T-helper 17 cell (primary cell): ENCODE results near the gene MAFG. TPM values are rescaled to one million over a fixed set of nuclear protein-coding genes. Genes with fewer than 3 reads are reported as not detected.
"Not testable (repeated sequence)": the region's sequence is repeated elsewhere in the genome, so short reads cannot be mapped to it uniquely, and the experiment has no call there.

Experiments
- ATAC-seq: fragments of 150-1000 bp; cut with Tn5 transposase; 2 replicates; pipeline ENCODE4 v1.10.0; 2021; ENCODE audit warnings: mild to moderate bottlenecking, moderate library complexity
- DNase-seq, 3 donors: peaks; one replicate each; pipeline versions ENCODE4 v3.0.0 to v3.0.0-alpha.2; 2020 to 2021
- H3K9me3 ChIP-seq: one replicate; pipeline ENCODE4 v1.7.0; 2013; ENCODE audit warnings: low read length, mild to moderate bottlenecking; ENCODE audit not compliant: control insufficient read depth, poor library complexity, severe bottlenecking
- H3K27ac Mint-ChIP-seq: one replicate; pipeline ENCODE4 v1.8.0; 2022; ENCODE audit warnings: mild to moderate bottlenecking, moderate library complexity, mixed read lengths
- H3K27me3 Mint-ChIP-seq: one replicate; pipeline ENCODE4 v1.8.0; 2022; ENCODE audit warnings: mixed read lengths
- H3K36me3 Mint-ChIP-seq: one replicate; pipeline ENCODE4 v1.8.0; 2022; ENCODE audit warnings: low read depth, mixed read lengths
- H3K4me1 Mint-ChIP-seq: one replicate; pipeline ENCODE4 v1.8.0; 2022; ENCODE audit warnings: mild to moderate bottlenecking, mixed read lengths
- H3K4me3 Mint-ChIP-seq: one replicate; pipeline ENCODE4 v1.8.0; 2022; ENCODE audit warnings: mild to moderate bottlenecking, moderate library complexity, mixed read lengths
- total RNA-seq, 4 donors: library from RNA in 2 of 4; stranded (reverse) in 2 of 4; gene quantifications; one replicate each; pipeline ENCODE4 v1.2.3 and lab custom pipeline; 2022 to 2026

Gene MAFG
- total RNA-seq, 2 donors from 2014 or later = 15.4 to 23.0 TPM

DNA sequence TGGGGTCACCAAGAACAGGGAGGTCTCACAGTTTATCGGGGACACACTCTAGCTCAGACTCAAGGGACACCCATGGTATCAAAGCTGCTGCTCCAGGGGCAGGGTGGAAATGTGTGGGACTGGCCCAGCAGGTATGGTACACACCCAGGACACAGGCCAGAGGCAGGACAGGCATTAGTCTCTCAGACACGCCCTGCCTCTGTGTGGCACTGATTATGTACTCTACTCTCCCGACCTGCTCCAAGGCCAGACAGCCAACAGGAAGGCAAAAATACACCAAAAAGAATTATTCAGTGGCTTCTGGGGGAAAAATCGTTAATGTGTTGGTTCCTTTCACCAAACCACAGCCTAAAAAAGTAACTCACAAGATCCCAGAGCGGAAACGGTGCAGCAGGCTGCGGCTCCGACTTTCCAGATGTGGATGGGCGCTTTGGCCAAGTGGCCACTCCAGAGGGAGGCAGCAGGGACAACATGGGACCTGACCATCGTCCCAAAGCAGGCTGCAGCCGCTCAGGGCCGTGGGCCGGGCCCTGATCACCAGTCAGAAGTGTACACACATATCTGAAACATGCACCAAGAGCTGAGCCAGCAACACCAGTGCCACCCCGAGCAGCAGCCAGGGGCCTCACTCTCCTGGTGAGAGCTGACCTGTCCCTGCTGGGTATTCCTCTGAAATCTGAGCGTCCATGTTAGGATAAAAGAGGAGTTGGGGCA lies 8.5 kb downstream of the MAFG start:
- no peaks in the 10 kb centered on the region for H3K9me3 ChIP-seq
- no peak overlapping the region for H3K4me3 Mint-ChIP-seq
- ATAC-seq (no peak), DNase-seq (no peak)
- peaks cover 31% of the 10 kb centered on the region for H3K4me1 Mint-ChIP-seq
- H3K36me3 Mint-ChIP-seq = peaks cover 2% of the 10 kb centered on the region
- no peaks in the 10 kb centered on the region for H3K27me3 Mint-ChIP-seq
- H3K27ac Mint-ChIP-seq = no peak overlapping the region

DNA sequence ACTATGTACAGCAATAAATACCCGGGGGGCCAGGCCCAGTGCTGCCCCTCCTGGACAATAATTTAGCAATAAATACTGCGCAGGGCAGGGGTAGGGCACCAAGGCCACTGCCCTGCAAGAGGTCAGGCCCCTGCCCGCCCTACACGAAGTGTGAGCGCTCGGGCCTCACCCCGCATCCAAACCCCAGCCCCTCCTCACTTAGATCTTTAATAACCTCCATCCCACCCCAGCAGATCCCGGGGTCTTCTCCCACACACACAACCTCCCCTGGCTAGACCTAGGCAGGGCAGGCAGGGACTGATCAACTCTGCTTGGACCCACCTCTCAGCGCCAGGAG lies 9.2 kb downstream of the MAFG start:
- Mint-ChIP-seq H3K27ac (peak overlapping the region; percentile 86), H3K4me1 (peaks cover 29% of the 10 kb centered on the region), H3K4me3 (peak overlapping the region; percentile 92)
- not testable (repeated sequence) for H3K27me3 Mint-ChIP-seq, DNase-seq, H3K36me3 Mint-ChIP-seq, H3K9me3 ChIP-seq
- ATAC-seq = peak; percentile 30

DNA sequence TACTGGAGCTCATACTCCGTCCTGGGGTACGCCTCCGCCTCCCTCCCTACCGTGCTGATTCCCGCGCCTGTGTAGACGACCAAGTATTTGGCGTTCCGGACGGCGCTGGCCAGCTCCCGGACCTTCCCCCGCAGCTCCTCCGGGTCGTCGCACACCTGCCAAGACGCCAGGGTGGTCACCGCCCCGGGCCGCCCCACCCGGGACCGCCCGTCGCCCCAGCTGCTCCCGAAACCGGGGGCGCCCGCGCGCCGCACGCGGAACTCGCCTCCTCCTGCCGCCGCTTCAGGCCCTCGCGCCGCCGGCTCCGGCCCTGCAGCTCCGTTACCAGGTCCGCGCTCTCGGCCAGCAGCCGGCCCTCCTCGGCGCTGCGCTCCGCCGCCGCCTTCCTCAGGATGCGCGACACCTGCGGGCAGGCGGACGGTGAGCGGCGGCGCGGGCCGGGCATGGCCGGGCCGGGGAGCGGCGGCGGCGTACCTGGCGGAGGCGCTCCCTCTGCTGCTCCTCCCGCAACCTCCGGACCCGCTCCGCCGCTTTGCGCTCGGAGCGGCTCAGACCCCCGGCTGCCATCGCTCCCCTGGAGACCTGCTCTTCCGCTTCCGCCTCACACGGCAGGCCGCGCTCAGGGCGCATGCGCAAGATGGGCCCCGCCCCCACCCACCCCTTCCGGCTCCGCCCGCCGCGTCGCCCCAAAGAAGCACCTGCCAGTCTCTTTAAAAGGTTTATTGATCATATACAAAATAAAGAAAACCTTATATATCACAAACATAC lies 9.8 kb downstream of the MAFG start, which contains the start of gene SIRT7:
TSS of gene SIRT7 (minus strand) at position 612 of the 768 bp plus-strand sequence. CDS start at position 567, 45 bp downstream.
- peaks cover 27% of the 10 kb centered on the region for H3K4me1 Mint-ChIP-seq
- H3K27ac Mint-ChIP-seq = peak within 1 kb of the TSS; percentile 86
- H3K27me3 Mint-ChIP-seq = no peaks in the 10 kb centered on the region
- DNase-seq (peak; percentile 70 to 83 (median 83)), ATAC-seq (peak; percentile 89)
- peaks cover 4% of the 10 kb centered on the region for H3K36me3 Mint-ChIP-seq
- H3K4me3 Mint-ChIP-seq = peak within 1 kb of the TSS; percentile 92
- H3K9me3 ChIP-seq = no peaks in the 10 kb centered on the region

DNA sequence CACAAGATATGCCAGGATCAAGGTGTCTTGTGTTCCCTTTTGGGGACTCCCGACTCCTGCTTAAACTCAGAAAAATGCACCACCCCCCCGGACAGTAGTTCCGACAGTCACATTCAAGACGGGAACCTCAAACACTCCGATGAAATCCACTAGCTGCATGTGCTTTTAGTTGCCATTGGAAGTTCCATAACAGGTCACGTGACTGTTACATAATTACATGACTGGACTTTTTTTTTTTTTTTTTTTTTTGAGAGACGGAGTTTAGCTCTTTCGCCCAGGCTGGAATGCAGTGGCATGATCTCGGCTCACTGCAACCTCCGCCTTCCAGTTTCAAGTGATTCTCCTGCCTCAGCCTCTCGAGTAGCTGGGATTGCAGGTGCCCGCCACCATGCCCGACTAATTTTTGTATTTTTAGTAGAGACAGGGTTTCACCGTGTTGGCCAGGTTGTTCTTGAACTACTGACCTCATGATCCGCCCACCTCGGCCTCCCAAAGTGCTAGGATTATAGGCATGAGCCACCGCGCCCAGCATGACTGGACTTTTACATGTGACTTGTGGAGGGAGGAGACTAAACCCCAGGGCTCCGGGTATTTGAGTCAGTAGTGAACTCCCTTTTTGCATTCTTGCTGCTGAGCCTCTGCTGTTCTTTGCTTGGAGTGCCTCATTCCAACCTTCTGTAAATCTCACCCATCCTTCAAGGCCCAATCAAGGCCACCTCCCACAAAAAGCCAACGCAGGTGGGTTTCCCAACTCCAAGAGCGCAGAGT lies 11.1 kb downstream of the MAFG start:
- no peaks in the 10 kb centered on the region for H3K9me3 ChIP-seq
- Mint-ChIP-seq H3K27ac (peak overlapping the region; percentile 86), H3K36me3 (peaks cover 4% of the 10 kb centered on the region), H3K4me3 (peak overlapping the region; percentile 92), H3K27me3 (no peaks in the 10 kb centered on the region), H3K4me1 (peaks cover 31% of the 10 kb centered on the region)
- ATAC-seq = no peak
- DNase-seq = no peak

DNA sequence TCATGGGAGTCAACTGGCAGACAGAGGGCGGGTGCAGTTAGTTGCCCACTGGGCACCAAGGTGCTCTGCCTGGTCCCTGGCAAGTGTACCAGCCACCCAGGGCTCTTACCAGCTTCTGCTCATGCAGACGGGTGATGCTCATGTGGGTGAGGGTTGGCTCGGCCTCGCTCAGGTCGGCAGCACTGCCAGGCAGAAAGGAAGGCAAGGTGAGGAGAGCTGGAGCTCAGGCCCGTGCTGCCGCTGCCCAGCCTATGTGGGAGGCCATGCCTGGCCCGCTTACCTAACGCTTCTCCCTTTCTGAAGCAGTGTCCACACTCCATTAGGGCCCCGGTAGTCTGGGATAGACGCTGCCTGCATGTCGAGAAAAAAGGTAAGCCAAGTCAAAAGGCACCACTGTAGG lies 12.2 kb downstream of the MAFG start:
- no peaks in the 10 kb centered on the region for H3K9me3 ChIP-seq
- peak overlapping the region; percentile 86 for H3K27ac Mint-ChIP-seq
- DNase-seq (no peak), ATAC-seq (no peak)
- H3K36me3 Mint-ChIP-seq = peaks cover 4% of the 10 kb centered on the region
- peaks cover 28% of the 10 kb centered on the region for H3K4me1 Mint-ChIP-seq
- no peaks in the 10 kb centered on the region for H3K27me3 Mint-ChIP-seq
- H3K4me3 Mint-ChIP-seq = no peak overlapping the region

DNA sequence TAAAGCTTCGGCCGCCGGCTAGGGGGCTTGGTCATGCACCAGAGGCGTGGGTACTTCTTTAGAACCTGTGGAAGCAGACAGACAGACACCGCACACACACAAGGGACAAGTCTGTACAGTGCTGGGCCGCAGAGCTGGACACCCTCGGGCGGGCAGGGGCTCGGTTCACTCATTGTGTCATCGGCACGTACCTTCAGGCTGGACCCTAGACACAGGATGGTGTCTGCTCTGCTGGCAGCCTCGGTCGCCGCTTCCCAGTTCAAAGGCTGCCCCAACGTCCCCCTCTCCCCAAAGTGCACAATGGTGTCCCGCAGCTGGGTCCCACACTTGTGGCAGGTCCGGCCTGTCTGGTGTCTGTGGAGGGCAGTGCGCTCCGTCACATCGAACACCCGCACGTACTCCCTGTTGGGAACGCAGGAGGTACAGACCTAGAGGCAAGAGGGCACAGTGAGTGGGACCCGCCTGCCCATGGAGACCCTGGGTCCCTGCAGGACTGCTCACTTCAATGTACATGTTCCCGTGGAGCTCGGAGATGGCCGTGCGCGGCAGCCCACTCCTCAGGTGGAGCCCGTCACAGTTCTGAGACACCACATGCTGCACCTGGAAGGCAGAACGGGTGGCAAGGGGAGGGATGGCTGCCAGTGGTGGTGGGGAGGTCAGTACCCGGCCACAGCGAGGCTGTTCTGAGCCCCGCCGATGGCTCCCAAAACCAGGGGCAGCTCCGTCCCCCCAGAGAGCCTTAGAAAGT lies 13.3 kb downstream of the MAFG start:
- peaks cover 4% of the 10 kb centered on the region for H3K36me3 Mint-ChIP-seq
- no peak overlapping the region for H3K27ac Mint-ChIP-seq
- peaks cover 25% of the 10 kb centered on the region for H3K4me1 Mint-ChIP-seq
- ATAC-seq = no peak
- no peaks in the 10 kb centered on the region for H3K27me3 Mint-ChIP-seq
- H3K9me3 ChIP-seq = no peaks in the 10 kb centered on the region
- no peak overlapping the region for H3K4me3 Mint-ChIP-seq
- no peak for DNase-seq

DNA sequence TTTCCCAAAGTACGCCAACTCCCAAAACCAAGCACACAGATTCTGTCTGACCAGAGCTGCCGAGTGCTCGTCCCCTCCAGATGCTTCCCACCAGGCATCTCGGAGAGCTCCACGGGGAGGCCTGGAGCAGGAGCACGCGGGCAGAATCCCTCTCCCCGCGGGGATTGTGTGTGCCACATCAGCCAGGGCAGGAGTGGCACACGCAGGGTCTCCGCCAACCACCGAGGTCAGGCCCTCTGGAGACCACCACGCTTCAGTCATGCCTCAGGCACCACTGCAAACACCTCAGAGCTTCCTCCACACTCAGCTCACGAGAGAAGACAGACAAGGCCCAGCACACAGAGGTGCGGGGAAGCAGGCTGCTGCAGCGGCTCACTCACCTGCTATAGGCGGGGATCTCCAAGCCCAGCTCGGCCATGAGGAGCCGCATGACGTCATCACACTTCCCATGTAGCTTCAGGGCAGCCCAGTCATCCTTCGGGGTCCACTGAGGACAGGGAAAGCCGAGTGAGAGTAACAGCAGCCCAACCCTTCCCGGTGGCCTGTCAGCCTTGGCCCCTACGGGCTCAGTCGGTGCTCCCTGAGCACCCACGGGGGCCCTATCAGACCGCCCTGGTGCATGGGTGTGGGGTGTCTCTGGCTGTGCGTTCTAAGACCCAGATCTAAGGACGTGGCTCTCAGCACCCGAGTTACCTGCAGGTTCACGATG lies 14.0 kb downstream of the MAFG start:
- peak overlapping the region; percentile 54 for H3K27ac Mint-ChIP-seq
- H3K27me3 Mint-ChIP-seq = no peaks in the 10 kb centered on the region
- peaks cover 4% of the 10 kb centered on the region for H3K36me3 Mint-ChIP-seq
- ATAC-seq = no peak
- peak overlapping the region; percentile 12 for H3K4me3 Mint-ChIP-seq
- H3K4me1 Mint-ChIP-seq = peaks cover 25% of the 10 kb centered on the region
- no peaks in the 10 kb centered on the region for H3K9me3 ChIP-seq
- DNase-seq = no peak

DNA sequence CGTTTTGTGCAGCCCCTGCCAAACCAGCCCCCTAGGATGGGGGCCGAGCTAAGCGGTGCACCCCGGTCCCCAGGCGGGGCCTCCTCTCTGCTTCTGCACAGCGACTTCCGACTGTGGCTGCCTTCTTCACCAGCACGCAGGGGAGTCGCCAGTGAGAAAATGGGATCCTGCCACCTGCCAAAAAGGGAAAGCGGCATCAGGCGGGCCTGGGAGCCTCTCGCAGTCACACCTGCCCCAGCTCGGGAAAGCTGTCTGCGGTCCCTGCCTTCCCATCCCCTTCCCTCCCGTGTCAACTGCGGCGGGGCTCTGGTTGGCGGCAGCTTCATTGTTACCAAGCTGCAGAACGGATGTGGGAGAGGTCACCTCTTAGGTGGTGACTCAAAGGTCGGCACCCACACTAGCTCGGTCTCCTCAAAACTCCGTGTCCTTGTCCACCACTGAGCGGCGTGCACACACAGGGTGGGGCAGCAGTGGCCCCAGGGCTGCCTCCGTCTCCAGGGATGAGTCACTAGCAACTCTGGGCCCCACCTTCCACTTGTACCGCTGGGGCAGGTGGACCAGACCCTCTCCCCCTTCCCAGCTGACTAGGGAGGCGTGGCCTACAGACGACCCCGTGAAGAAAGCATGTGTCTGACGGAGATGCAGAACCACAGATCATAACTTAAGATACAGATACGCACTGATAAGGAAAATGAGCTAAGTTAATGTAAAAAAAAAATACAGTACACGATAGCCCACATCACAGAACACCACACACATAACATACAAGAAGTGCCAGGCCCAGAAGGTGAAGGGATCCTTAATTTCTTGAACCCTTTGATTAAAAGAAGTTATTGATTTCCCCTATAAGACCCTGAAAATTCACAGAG lies 14.9 kb downstream of the MAFG start:
- ATAC-seq = no peak
- no peaks in the 10 kb centered on the region for H3K27me3 Mint-ChIP-seq

DNA sequence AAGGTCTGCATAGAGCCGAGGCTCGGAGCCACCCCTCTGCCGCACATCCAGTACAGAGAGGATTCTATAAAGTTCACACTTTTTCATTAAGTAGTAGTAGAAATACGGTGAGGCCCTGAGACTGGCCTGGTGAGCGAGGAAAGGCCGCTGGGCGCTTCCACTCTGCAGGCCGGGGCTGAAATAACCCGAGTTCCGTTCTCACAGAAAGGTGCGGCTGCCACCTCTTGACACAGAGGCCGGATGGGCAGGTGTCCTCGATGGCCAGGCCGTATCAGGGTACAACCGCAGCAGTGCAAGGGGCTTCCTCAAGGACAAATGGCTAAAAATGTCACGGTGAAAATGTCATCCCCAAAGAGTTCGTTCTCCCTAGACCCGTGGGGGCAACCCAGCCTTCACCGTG lies 15.6 kb downstream of the MAFG start:
- H3K27me3 Mint-ChIP-seq = no peaks in the 10 kb centered on the region
- H3K27ac Mint-ChIP-seq = no peak overlapping the region
- no peak for DNase-seq
- no peaks in the 10 kb centered on the region for H3K9me3 ChIP-seq
- H3K36me3 Mint-ChIP-seq = peaks cover 2% of the 10 kb centered on the region
- H3K4me1 Mint-ChIP-seq = peaks cover 14% of the 10 kb centered on the region
- peak overlapping the region; percentile 83 for H3K4me3 Mint-ChIP-seq
- no peak for ATAC-seq

More for the DNA sequence above, 14.9 kb downstream of the MAFG start:
- H3K36me3 Mint-ChIP-seq = peaks cover 2% of the 10 kb centered on the region
- no peak overlapping the region for H3K4me3 Mint-ChIP-seq
- peaks cover 18% of the 10 kb centered on the region for H3K4me1 Mint-ChIP-seq
- DNase-seq = no peak
- no peaks in the 10 kb centered on the region for H3K9me3 ChIP-seq
- peak overlapping the region; percentile 54 for H3K27ac Mint-ChIP-seq

DNA sequence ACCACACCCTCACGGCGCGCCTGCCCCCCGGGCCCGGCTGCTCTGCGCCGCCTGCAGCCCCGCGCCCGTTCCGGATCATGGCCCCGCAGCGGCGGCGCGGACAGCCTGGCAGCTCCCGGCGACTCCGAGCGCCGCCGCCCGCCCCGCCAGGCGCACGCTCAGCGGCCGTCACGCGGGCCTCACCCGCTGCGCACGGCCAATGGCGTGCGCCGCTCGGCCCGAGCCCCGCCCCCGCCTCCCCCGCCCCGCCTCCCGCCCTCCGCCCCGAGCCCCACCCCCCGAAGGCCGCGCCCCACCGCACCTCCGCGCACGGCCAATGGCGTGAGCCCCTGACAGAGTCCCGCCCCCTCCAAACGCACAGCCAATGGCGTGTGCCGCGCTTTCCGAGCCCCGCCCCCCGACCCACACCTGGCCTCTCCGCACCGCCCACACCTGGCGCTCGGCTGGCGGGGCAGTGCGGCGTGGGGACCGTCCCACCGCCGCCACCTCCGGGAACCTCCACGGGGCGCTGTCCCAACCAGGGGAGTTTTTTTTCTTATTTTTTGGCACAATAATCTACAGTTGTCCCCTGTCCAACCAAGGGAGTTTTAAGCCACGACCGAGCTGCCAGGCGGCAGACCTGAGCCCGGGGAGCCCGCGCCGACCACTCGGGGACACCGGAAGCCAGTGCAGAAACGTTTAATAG lies 16.1 kb downstream of the MAFG start, which contains the start of gene PCYT2:
TSS of gene PCYT2 (minus strand) at position 123 of the 685 bp plus-strand sequence. CDS start at position 79, 44 bp downstream.
- peak; percentile 96 for ATAC-seq

DNA sequence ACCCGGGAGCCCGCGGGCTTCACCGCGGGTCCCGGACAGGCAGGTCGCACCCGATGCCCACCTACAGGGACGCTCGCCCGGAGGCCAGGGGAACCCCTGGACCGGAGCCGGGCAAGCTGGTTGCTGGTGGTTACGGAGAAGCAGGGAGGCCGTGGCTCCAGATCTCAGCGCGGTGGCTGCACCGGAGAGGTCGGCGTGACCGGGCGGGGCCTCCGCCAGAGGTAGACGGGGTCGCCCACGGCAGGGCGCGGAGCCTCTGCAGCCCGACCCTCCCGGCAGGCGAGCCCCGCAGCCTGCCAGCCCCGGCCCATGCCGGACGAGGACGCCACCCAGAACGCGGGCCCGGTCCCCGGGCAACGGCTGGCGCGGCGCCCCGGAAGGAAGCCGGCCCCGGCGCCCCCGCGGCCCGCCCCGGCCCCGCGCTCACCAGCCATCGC lies 16.7 kb downstream of the MAFG start:
- Mint-ChIP-seq H3K4me1 (peaks cover 6% of the 10 kb centered on the region), H3K36me3 (peaks cover 2% of the 10 kb centered on the region), H3K4me3 (peak overlapping the region; percentile 80), H3K27ac (no peak overlapping the region), H3K27me3 (no peaks in the 10 kb centered on the region)
- no peaks in the 10 kb centered on the region for H3K9me3 ChIP-seq
- no peak for DNase-seq
- no peak for ATAC-seq

More for the DNA sequence above, 16.1 kb downstream of the MAFG start, which contains the start of gene PCYT2:
- Mint-ChIP-seq H3K27me3 (no peaks in the 10 kb centered on the region), H3K4me3 (peak within 1 kb of the TSS; percentile 83), H3K4me1 (peaks cover 10% of the 10 kb centered on the region), H3K27ac (no peak within 1 kb of the TSS), H3K36me3 (peaks cover 2% of the 10 kb centered on the region)
- peak; percentile 88 to 95 (median 95) for DNase-seq
- H3K9me3 ChIP-seq = no peaks in the 10 kb centered on the region
